Glutamatergic neuron (in vitro differentiated cells): ENCODE results near the gene OR51E2. TPM values are rescaled to one million over a fixed set of nuclear protein-coding genes. Genes with fewer than 3 reads are reported as not detected.
"Not testable (repeated sequence)": the region's sequence is repeated elsewhere in the genome, so short reads cannot be mapped to it uniquely, and the experiment has no call there.

Source experiments
- DNase-seq: peaks from one replicate; pipeline ENCODE4 v3.0.0; 2022
- H3K27ac Mint-ChIP-seq: one replicate; pipeline ENCODE4 v1.8.0; 2020; ENCODE audit warnings: mild to moderate bottlenecking, mixed read lengths, inconsistent platforms; ENCODE audit not compliant: unreplicated experiment
- H3K27me3 Mint-ChIP-seq: one replicate; pipeline ENCODE4 v1.8.0; 2020; ENCODE audit warnings: mild to moderate bottlenecking, moderate library complexity, mixed read lengths, inconsistent platforms; ENCODE audit not compliant: unreplicated experiment
- H3K36me3 Mint-ChIP-seq: one replicate; pipeline ENCODE4 v1.8.0; 2020; ENCODE audit warnings: mild to moderate bottlenecking, mixed read lengths, inconsistent platforms; ENCODE audit not compliant: unreplicated experiment
- H3K4me1 Mint-ChIP-seq: one replicate; pipeline ENCODE4 v1.8.0; 2020; ENCODE audit warnings: mild to moderate bottlenecking, low read depth, mixed read lengths, inconsistent platforms; ENCODE audit not compliant: unreplicated experiment
- H3K4me3 Mint-ChIP-seq: one replicate; pipeline ENCODE4 v1.8.0; 2020; ENCODE audit warnings: mild to moderate bottlenecking, mixed read lengths, inconsistent platforms; ENCODE audit not compliant: unreplicated experiment
- H3K9me3 Mint-ChIP-seq: one replicate; pipeline ENCODE4 v1.8.0; 2020; ENCODE audit warnings: mild to moderate bottlenecking, moderate library complexity, mixed read lengths, inconsistent platforms; ENCODE audit not compliant: unreplicated experiment
- CTCF ChIP-seq: fragments of 200-600 bp; sonication (generic); IDR thresholded peaks from one replicate; pipeline ENCODE4 v1.5.0; 2021; ENCODE audit not compliant: partially characterized antibody, unreplicated experiment
- long read RNA-seq: library from polyadenylated mRNA; unstranded; transcript quantifications from one replicate; pipeline ENCODE4 v2.0.0, GENCODE V29; 2020; ENCODE audit not compliant: unreplicated experiment
- total RNA-seq: library from RNA; stranded (reverse); fragmentation: NEBNext Ultra II Directional; extraction: Animal tissue kit (Norgen Biotek cat#: 25700); gene quantifications from one replicate; pipeline ENCODE4 v1.2.1, GENCODE V29; 2021; ENCODE audit not compliant: unreplicated experiment

The OR51E2 gene
- not detected for total RNA-seq
- long read RNA-seq, result 0 reads

DNA sequence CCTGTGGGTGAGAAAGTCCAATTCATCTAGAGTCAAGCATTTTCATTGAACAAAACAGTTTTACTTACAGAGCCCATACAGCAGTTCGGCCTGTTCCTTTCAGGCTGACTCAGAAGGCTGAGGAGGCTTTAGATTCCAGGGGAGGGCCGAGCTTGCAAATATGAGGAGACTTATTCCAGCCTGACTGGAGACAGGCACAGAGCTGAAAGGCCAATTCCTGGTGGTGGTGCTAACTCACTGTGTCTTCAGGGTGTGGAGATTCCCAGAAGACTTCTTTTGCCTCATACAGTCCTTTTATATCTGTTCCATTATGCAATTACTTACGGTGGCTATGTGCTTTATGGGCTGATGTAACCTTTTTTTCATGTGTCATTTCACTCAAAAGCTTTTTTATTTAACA lies at the start of gene OR51E2:
Gene OR51E2 (minus strand): TSS at position 269 of the 400 bp plus-strand sequence. CDS start 15,142 bp downstream, outside the sequence.
- no peak within 1 kb of the TSS for H3K27ac Mint-ChIP-seq
- no peak for DNase-seq
- H3K4me3 Mint-ChIP-seq, result no peak within 1 kb of the TSS
- no peaks in the 10 kb centered on the region for H3K9me3 Mint-ChIP-seq
- no peaks in the 10 kb centered on the region for H3K36me3 Mint-ChIP-seq
- no peaks in the 10 kb centered on the region for H3K27me3 Mint-ChIP-seq
- no peak for TF ChIP-seq CTCF
- no peaks in the 10 kb centered on the region for H3K4me1 Mint-ChIP-seq

GRCh38 chr11:4740735-4741134 lies 43.1 kb upstream of the OR51E2 start:
- Mint-ChIP-seq H3K4me1 (peaks cover 2% of the 10 kb centered on the region), H3K9me3 (no peaks in the 10 kb centered on the region), H3K27ac (no peak overlapping the region), H3K4me3 (no peak overlapping the region), H3K27me3 (no peaks in the 10 kb centered on the region), H3K36me3 (no peaks in the 10 kb centered on the region)
- DNase-seq, result no peak
- no peak for TF ChIP-seq CTCF

GRCh38 chr11:4727171-4727570 lies 29.5 kb upstream of the OR51E2 start:
- TF ChIP-seq CTCF, result no peak
- no peaks in the 10 kb centered on the region for H3K9me3 Mint-ChIP-seq
- no peak overlapping the region for H3K27ac Mint-ChIP-seq
- H3K36me3 Mint-ChIP-seq, result peaks cover 5% of the 10 kb centered on the region
- no peaks in the 10 kb centered on the region for H3K4me1 Mint-ChIP-seq
- peaks cover 2% of the 10 kb centered on the region for H3K27me3 Mint-ChIP-seq
- no peak overlapping the region for H3K4me3 Mint-ChIP-seq
- no peak for DNase-seq

GRCh38 chr11:4722616-4723534 lies 25.2 kb upstream of the OR51E2 start:
- not testable (repeated sequence) for DNase-seq, H3K4me1 Mint-ChIP-seq, H3K9me3 Mint-ChIP-seq, H3K36me3 Mint-ChIP-seq, H3K4me3 Mint-ChIP-seq, H3K27me3 Mint-ChIP-seq, H3K27ac Mint-ChIP-seq

GRCh38 chr11:4714300-4714699 lies 16.6 kb upstream of the OR51E2 start:
- no peak for DNase-seq

More at GRCh38 chr11:4714300-4714699, 16.6 kb upstream of the OR51E2 start:
- no peak overlapping the region for H3K27ac Mint-ChIP-seq
- no peak overlapping the region for H3K4me3 Mint-ChIP-seq
- H3K4me1 Mint-ChIP-seq, result no peaks in the 10 kb centered on the region
- no peaks in the 10 kb centered on the region for H3K36me3 Mint-ChIP-seq
- no peaks in the 10 kb centered on the region for H3K27me3 Mint-ChIP-seq
- TF ChIP-seq CTCF, result no peak
- no peaks in the 10 kb centered on the region for H3K9me3 Mint-ChIP-seq
